DOHH2 (cell line): ENCODE data around the gene GABPB1.

ENCODE experiments used
- CTCF ChIP-seq: fragments of 200-600 bp; sonication (generic); IDR thresholded peaks from one replicate; pipeline ENCODE4 v1.5.1; 2014; ENCODE audit warnings: antibody characterized with exemption, mild to moderate bottlenecking, low read depth, low read length; ENCODE audit not compliant: poor library complexity, severe bottlenecking
- EZH2phosphoT487 ChIP-seq: fragments of 200-600 bp; sonication (generic); IDR thresholded peaks from 2 replicates; pipeline ENCODE4 v1.6.1; 2017; ENCODE audit warnings: borderline replicate concordance, mild to moderate bottlenecking, antibody characterized with exemption, low read length, moderate library complexity, mixed read lengths

DNA sequence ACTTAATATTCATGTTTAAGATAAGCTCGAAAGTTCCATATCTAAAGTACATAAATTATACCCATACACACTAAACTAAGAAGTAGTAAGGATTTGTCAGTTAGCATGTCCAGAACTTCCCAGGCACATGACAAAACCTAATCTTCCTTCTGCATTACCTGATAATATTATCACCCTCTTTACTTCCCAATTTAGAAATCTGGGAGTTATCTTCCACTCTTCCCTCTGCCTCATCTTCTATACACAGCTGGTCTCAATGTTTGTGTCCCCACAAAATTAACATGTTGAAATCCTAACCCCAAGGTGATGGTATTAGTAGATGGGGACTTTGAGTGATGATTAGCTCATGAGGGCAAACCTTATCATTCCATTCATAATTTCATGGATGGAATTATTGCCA is 15.3 kb downstream of the GABPB1 start:
- TF ChIP-seq CTCF, result no peak
- no peak for TF ChIP-seq EZH2phosphoT487
